ENCODE results near the gene ZGPAT.
"Not testable (repeated sequence)": the region's sequence is repeated elsewhere in the genome, so short reads cannot be mapped to it uniquely, and the experiment has no call there.

The ZGPAT gene

DNA sequence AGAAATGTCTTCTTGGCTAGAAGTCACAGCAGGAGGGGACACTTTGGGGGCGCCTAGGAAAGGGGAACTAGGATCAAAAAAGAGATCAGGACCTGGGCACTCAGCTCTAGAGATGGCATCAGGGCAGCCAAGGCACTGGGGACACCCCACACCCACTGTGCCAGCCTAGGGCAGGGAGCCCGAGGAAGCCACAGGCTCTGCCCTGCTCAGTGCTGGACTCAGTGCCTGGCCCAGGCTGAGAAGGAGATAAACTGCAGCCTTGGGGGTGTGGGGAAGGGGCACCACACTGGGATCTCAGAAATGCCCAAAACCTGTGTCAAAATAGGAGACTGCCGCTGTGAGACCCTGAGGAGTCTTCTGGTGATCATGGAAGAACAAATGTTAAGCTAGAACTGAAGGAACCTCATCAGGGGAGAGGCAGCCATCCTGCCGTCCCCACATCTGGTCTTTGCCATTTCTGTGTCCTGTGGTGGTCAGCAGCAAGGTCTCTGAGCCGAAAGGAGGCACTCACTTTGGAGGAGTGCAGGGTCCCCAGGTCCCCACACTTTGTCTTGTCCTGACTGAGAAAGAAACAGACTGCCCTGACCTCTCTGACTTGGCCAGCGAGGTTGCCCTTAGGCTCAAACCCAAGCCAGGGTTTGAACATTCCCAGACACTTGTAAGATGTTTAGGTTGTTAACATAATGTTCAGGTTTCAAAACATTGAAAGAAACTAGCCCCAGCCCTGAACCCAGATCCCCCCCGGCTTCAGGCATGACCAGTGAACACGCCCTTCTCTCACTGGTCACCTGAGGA is 2.4 kb upstream of the ZGPAT start:
- DNase-seq = no peak

DNA sequence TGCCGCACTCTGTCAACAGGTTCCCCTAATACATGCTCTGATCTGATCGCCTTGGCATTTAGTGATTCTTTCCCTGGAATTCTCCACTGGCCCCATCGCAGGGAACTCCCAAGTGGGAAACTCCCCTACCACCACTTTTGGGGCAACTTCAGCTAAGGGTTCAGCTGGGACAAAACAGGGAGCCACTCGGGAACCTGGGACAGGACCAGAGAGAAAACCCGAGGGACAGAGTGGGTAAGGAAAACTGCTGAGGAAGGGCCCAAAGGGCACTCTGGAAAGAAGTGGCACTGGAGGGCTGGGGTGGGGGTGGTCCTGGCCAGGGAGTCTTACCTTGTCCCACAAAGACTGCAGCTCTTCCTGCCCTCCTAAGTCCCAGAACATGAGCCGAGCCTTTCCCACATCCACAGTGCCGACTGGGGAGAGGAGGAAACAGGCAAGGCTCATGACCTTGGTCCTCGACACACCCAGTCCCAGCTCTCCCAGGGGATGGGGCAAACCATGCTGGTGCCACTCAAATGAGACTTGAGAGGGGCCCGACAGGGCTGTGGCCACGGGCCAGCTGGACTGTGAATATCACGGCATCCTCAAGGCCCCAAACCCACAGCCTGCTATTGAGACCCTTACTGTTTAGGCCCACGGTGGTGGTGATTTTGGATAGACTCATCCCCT is 1.7 kb upstream of the ZGPAT start:
- no peak for DNase-seq

DNA sequence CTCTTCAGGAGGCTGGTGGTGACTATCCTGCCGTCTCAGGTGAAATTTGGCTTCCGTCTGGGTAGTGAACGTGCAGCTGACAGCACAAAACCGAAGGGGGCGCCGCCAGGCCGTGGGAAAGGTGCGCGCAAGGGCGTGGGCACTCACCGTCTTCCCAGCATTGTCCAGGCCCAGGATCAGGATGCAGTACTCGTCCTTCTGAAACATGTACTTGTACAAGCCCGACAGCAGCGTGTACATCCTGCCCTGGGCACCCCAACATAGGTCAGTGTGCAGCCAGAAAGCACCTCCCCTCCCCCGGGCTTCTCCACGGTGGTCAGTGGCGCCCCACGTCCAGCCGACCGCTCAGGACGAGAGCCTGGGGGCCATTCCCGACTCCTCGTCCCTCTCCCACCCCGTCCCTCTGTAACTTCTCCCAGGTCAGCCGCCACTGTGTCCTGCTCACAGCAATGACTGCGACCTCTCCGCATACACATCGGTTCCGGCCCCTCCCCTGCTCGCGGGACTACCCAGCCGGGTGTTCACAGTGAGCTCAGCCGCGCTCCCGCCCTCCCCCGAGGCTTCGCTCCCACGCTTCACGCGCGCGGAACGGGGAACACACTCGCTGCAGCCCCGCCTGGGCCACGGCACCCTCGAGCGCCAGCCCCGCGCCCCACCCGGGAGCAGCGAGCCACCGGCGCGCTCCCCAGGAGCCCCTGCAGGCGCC is 834 bp upstream of the ZGPAT start:
- DNase-seq = no peak

DNA sequence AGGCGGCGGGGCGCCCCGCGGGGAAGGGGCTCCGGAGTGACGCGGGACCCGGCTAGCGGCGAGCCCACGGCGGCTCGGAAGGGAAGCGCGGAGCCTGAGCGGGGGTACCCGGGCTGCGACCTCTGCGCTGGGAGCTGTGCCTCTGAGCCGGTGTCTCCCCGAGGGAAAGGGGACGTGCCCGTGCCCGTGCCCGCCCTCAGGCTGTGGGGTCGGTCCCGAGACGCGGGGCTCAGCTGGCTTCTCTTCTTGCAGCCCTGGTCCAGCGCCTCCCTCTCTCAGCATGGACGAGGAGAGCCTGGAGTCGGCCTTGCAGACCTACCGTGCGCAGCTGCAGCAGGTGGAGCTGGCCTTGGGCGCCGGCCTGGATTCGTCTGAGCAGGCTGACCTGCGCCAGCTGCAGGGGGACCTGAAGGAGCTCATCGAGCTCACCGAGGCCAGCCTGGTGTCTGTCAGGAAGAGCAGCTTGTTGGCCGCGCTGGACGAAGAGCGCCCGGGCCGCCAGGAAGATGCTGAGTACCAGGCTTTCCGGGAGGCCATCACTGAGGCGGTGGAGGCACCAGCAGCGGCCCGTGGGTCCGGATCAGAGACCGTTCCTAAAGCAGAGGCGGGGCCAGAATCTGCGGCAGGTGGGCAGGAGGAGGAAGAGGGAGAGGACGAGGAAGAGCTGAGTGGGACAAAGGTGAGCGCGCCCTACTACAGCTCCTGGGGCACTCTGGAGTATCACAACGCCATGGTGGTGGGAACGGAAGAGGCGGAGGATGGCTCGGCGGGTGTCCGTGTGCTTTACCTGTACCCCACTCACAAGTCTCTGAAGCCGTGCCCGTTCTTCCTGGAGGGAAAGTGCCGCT is 686 bp downstream of the ZGPAT start:
- no peak for DNase-seq

DNA sequence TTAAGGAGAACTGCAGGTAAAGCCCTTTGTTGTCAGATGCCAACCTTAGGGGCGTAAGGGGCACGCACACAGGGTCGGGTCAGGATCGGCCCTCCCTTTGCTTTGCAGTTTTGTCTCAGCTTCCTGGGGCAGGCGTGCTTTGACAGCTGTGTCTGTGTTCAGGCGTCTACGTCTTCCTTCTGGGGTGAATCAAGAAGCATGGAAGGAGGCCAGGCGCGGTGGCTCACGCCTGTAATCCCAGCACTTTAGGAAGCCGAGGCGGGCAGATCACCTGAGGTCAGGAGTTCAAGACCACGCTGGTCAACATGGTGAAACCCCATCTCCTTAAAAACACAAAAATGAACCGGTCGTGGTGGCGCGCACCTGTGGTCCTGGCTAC is 1.3 kb downstream of the ZGPAT start:
- DNase-seq = no peak

DNA sequence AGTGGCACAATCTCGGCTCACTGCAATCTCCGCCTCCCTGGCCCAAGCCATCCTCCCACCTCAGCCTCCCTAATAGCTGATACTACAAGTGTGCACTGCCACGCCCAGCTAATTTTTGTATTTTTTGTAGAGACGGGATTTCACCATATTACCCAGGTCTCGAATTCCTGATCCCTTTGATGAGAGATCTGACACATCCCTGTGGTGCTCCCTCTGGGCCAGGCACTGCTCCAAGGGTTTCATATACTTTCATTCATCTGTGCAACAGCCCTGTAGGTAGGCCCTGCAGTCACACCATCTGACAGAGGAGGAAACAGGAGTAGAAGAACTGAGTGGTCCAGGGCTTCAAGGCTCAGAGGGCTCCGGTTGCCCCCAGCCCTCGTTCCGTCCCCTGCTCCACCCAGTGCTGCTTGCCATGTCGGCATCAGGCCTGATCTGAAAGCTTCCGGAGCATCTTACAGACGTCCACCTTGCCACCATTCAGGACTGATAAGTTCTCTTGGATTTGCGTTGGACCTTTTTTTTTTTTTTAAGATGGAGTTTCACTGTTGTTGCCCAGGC is 3.3 kb downstream of the ZGPAT start:
- DNase-seq = no peak

DNA sequence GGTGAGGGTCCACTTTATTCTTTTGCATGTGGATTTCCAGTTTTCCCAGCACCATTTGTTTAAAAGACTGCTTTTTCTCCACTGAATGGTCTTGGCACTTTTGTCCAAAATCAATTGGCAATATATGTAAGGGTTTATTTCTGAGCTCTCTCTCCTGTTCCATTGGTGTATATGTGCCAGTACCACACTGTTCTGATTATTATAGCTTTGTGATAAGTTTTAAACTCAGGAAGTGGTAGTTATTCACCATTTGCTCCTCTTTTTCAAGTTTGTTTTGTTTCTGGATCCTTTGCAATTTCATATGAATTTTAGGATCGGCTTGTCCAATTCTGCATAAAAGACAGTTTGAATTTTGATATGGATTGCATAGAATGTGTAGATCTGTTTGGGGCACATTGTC is 4.4 kb downstream of the ZGPAT start:
- DNase-seq = no peak

DNA sequence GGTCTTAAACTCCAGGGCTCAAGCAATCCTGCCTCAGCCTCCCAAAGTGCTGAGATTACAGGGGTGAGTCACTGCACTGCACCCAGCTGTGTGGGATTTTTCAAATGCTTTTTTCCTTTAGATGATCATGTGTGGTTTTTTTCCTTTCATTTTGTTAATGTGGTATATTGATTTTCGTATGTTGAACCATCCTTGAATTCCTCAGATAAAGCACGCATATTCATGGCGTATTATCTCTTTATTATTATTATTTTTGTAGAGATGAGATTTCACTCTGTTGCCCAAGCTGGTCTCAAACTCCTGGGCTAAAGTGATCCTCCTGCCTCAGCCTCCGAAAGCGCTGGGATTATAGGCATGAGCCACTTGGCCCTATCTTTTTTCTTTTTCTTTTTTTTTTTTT is 7.0 kb downstream of the ZGPAT start:
- no peak for DNase-seq

DNA sequence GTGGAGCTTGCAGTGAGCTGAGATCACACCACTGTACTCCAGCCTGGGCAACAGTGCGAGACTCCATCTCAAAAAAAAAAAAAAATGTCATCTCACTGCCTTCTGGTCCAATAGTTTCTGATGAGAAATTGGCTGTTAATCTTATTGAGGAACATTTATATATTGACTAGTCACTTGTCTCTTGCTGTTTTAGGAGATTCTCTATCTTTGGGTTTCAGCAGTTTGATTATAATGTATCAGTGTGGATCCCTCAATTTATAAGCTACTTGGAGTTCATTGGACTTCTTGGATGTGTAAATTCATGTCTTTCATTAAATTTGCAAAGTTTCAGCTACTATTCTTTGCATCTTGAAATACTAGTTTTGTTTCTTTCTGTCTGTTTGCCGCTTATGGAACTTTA is 11.2 kb downstream of the ZGPAT start:
- no peak for DNase-seq

DNA sequence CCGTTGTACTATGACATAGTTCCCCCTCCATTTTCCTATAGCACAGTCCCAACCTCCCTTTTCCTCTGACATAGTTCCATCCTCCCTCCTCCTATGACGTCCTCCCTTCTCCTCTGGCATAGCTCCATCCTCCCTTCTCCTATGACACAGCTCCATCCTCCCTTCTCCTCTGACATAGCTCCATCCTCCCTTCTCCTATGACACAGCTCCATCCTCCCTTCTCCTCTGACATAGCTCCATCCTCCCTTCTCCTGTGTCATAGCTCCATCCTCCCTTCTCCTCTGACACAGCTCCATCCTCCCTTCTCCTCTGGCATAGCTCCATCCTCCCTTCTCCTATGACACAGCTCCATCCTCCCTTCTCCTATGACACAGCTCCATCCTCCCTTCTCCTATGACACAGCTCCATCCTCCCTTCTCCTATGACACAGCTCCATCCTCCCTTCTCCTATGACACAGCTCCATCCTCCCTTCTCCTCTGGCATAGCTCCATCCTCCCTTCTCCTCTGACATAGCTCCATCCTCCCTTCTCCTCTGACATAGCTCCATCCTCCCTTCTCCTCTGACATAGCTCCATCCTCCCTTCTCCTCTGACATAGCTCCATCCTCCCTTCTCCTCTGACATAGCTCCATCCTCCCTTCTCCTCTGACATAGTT is 15.3 kb downstream of the ZGPAT start:
- DNase-seq = not testable (repeated sequence)

DNA sequence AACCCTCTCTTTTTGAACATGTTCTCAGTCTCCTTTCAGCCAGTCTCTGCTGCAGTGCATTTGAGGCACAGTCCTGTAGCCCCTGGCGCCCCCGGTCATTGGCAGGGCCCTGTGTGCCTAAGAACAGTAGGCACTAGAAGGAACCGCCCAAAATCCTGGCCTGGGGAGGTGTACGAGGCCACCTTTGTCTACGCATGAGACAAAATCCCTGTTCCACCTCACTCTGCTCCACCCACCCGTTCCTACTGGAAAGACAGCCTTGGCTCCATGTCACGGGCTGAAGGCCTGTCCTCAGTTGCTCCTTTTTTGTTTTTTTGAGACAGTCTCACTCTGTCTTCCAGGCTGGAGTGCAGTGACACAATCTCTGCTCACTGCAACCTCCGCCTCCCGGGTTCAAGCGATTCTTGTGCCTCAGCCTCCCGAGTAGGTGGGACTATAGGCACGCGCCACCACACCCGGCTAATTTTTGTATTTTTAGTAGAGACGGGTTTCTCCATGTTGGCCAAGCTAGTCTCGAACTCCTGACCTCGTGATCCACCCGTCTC is 22.4 kb downstream of the ZGPAT start:
- not testable (repeated sequence) for DNase-seq

DNA sequence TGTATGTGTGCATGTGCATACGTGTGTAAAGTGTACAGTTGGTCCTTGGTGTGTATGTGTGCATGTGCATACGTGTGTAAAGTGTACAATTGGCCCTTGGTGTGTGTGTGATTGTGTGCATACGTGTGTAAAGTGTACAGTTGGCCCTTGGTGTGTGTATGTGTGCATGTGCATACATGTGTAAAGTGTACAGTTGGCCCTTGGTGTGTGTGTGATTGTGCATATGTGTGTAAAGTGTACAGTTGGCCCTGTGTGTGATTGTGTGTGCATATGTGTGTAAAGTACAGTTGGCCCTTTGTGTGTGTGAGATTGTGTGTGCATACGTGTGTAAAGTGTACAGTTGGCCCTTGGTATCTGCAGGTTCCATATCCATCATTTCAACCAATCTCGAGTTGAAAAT is 23.6 kb downstream of the ZGPAT start:
- DNase-seq = no peak

DNA sequence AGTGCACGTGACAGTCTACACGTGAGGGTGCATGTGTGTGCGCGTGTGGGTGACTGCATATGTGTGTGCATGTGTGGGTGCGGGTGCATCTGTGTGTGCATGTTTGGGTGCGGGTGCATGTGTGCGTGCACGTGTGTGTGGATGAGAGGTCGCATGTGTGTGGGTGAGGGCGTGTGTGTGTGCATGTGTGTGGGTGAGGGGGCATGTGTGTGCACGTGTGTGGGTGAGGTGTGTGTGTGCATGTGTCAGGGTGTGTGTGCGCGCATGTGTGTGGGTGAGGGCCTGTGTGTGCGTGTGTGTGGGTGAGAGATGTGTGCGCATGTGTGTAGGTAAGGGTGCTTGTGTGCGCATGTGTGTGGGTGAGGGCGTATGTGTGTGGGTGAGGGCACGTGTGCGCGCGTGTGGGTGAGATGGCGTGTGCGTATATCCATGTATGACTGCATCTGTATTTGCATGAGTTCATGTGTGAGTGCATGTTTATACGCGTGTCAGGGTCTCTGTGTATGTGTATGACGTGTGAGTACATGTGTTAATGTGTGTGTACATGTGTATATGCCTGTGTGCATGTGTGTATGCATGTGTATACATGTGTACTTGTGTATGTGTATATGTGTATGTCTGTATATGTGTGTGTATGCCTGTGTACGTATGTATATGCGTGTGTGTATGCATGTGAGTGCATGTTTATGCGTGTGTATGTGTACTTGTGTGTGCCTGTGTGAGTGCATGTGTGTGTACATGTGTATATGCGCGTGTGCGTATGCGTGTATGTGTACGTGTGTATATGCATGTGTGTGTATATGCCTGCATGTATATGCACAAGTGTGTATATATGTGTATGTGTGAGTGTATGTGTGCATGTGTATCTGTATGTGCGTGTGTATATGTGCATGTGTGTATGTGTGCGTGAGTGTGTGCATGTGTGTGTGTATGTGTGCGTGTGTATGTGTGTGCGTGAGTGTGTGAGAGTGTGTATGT is 24.6 kb downstream of the ZGPAT start:
- DNase-seq = no peak

DNA sequence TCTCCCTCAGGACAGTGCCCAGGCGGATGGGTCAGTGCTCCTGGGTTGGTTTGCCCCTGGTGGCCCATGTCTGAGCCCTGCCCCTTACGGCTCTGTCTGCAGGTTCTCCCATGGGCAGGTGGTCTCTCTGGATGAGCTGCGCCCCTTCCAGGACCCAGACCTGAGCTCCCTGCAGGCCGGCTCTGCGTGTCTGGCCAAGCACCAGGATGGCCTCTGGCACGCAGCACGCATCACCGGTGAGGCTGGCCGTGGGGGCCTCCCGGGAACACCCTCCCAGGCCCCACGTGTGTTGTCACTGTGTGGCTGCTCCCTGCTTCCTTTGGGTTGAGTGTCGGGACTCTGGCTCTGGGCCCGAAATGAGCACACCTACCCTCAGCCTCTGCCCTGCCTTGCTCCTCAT is 25.3 kb downstream of the ZGPAT start:
- DNase-seq = no peak

DNA sequence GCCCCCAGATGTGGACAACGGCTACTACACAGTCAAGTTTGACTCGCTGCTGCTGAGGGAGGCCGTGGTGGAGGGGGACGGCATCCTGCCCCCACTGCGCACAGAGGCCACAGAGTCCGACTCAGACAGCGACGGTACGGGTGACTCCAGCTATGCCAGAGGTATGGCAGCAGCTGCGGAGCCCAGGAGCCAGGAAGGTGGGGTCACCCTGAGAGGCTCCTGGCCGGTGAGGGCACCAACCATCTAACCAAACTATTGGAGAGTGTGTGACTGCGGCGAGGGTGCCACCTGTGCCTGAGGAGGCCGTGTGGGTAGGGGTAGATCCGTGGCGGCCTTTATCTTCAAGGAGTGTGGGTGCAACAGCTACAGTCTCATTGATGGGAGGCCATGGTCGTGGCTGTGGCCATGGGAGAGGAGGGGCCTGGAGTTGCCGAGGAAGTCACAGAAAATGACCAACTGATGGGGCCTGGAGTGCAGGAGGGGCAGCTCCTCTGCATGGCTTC is 25.8 kb downstream of the ZGPAT start:
- no peak for DNase-seq

DNA sequence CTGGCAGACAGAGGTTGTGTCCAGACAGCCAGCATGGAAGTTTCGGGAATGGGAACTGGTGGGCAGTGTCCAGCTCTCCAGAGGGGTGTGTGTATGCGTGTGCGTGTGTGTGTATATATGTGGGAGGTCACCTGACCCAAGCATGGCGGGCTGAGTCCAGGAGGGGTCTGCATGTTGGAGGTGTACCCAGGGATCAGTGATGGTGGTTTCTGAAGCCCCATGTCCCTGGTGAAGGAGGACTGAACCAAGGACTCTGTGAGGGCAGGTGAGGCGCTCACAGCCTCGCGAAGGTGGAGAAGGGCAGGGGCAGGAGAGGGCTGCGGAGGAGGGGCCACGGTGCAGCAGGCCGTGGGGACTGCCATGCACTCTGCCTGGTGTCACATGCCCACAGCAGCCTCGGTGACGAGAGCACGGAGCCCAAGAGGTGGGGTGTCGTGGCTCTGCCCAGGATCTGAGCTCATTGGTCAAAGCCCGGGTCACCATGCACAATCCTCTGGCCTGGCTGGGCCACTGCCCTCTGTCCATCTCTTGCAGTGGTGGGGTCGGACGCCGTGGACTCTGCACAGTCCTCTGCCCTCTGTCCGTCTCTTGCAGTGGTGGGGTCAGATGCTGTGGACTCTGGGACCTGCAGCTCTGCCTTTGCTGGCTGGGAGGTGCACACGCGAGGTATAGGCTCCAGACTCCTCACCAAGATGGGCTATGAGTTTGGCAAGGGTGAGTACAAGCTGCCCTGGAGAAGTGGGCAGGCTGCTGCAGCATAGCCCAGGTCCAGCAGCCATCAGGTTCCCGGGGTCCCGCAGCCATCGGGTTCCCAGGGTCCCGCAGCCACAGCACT is 26.5 kb downstream of the ZGPAT start:
- DNase-seq = no peak

DNA sequence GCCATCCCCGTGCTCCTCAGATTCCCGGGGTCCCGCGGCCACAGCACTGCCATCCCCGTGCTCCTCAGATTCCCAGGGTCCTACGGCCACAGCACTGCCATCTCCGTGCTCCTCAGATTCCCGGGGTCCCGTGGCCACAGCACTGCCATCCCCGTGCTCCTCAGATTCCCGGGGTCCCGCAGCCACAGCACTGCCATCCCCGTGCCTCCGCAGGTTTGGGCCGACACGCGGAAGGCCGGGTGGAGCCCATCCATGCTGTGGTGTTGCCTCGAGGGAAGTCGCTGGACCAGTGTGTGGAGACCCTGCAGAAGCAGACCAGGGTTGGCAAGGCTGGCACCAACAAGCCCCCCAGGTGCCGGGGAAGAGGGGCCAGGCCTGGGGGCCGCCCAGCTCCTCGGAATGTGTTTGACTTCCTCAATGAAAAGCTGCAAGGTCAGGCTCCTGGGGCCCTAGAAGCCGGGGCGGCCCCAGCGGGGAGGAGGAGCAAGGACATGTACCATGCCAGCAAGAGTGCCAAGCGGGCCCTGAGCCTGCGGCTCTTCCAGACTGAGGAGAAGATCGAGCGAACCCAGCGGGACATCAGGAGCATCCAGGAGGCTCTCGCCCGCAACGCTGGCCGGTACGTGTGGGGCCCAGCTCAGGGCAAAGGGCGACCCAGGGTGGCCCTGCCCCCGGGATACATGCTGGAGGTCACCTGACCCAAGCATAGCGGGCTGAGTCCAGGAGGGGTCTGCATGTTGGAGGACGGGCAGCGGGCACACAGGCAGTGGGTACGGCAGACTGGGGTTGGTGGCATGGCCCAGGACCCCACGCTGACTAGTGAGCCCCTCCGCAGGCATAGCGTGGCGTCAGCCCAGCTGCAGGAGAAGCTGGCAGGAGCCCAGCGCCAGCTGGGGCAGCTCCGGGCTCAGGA is 27.4 kb downstream of the ZGPAT start:
- no peak for DNase-seq
